K562 (cell line): Measurements from ENCODE around the gene VPS11. TPM values are rescaled to one million over a fixed set of nuclear protein-coding genes. Genes with fewer than 3 reads are reported as not detected.

ENCODE experiments used
- ADNP ChIP-seq: fragments of 200-800 bp; sonication (Bioruptor generic); IDR thresholded peaks from 2 replicates; pipeline ENCODE4 v1.6.1; 2016; ENCODE audit warnings: missing genetic modification characterization, missing compliant biosample characterization
- ARHGAP35 ChIP-seq: fragments of 450-650 bp; IDR thresholded peaks from 2 replicates; pipeline ENCODE4 v1.6.1; 2018; ENCODE audit not compliant: partially characterized antibody
- CHD7 ChIP-seq: fragments of 200-600 bp; sonication (generic); IDR thresholded peaks from one replicate; pipeline ENCODE4 v1.6.1; 2012; ENCODE audit warnings: mild to moderate bottlenecking, low read depth, low read length, inconsistent platforms
- DACH1 ChIP-seq: fragments of 450-650 bp; IDR thresholded peaks from 2 replicates; pipeline ENCODE4 v1.6.1; 2018; ENCODE audit not compliant: partially characterized antibody
- KAT7 ChIP-seq: sonication (generic); formaldehyde crosslinking; IDR thresholded peaks from 2 replicates; pipeline ENCODE4 v1.8.0; 2022; ENCODE audit warnings: missing genetic modification reagents, mild to moderate bottlenecking, borderline replicate concordance
- NELFE ChIP-seq: IDR thresholded peaks from 2 replicates; pipeline ENCODE4 v1.6.1; 2011; ENCODE audit warnings: mild to moderate bottlenecking; ENCODE audit not compliant: insufficient read depth, insufficient read length
- SMAD4 ChIP-seq: fragments of 250-450 bp; sonication (Bioruptor Pico); conservative IDR thresholded peaks from 2 replicates; pipeline ENCODE4 v1.8.0; 2021; ENCODE audit warnings: inconsistent platforms, mild to moderate bottlenecking, moderate library complexity
- SNAPC5 ChIP-seq: fragments of 250-450 bp; sonication (Bioruptor Pico); IDR thresholded peaks from 2 replicates; pipeline ENCODE4 v1.8.0; 2021; ENCODE audit warnings: moderate library complexity, mild to moderate bottlenecking, inconsistent platforms
- STAG1 ChIP-seq: sonication (generic); formaldehyde crosslinking; IDR thresholded peaks from 2 replicates; pipeline ENCODE4 v1.5.0; 2020; ENCODE audit warnings: missing genetic modification reagents, borderline replicate concordance
- SUPT5H ChIP-seq: fragments of 450-650 bp; IDR thresholded peaks from 2 replicates; pipeline ENCODE4 v1.6.1; 2016
- ZMIZ1 ChIP-seq, 2 experiments: fragments of 150-350 bp in 1 of 2; IDR thresholded peaks; 2 replicates each; pipeline ENCODE4 v1.6.1; 2012 to 2016; ENCODE audit warnings: low read depth in 2 of 2, low read length in 2 of 2, mild to moderate bottlenecking in 1 of 2, moderate library complexity in 1 of 2
- ZNF511 ChIP-seq: sonication (generic); formaldehyde crosslinking; IDR thresholded peaks from 2 replicates; pipeline ENCODE4 v1.8.0; 2022; ENCODE audit warnings: mild to moderate bottlenecking, missing genetic modification reagents
- ZNF583 ChIP-seq: fragments of 250-450 bp; sonication (Bioruptor Pico); IDR thresholded peaks from 2 replicates; pipeline ENCODE4 v1.4.0; 2020
- polyA plus RNA-seq, 8 experiments: library from polyadenylated mRNA; depleted of rRNA in 4 of 8; stranded (reverse) in 5 of 8; unstranded in 3 of 8; fragments of >200 nt; fragmentation: Nextera tagmentation in 2 of 8; fragmentation: Illumina TruSeq in 1 of 8; extraction: Ambion mirVana in 2 of 8; extraction: Trizol in 1 of 8; gene quantifications; 2 replicates each; pipeline versions ENCODE4 v1.2.1 to v1.2.3, GENCODE V29; 2011 to 2014; ENCODE audit warnings: inconsistent platforms in 1 of 8, missing spikeins in 1 of 8
- total RNA-seq, 7 experiments: library from RNA; depleted of rRNA in 6 of 7; stranded (reverse); fragments of >200 nt in 6 of 7; fragmentation: Illumina TruSeq in 2 of 7; extraction: Trizol in 2 of 7; gene quantifications; 2 replicates each; pipeline versions ENCODE4 v1.2.1 to v1.2.3, GENCODE V29; 2011 to 2021; ENCODE audit warnings: low replicate concordance in 1 of 7

VPS11 gene
- total and polyA plus RNA-seq, 9 of the 15 experiments (the other 6 are each of a cell fraction or from before 2014, with no cell fraction given), result 14.1 to 35.5 (median 27.5) TPM

- TF ChIP-seq ZMIZ1 (IDR thresholded peaks at IDR 0.05; ENCODE audit: low read depth in 2 of 2, low read length in 2 of 2) (peak in 1 of 2 experiments; percentile 96; a peak in 2 of 4 replicates), SNAPC5 (CRISPR knock-in tag) (no peak), STAG1 (no peak), ADNP (no peak), SUPT5H (peak; percentile 80), DACH1 (peak; percentile 91), KAT7 (CRISPR knock-in tag) (peak; percentile 88; the same call in 1 of the 2 replicates), SMAD4 (CRISPR knock-in tag) (peak; percentile 98), ZNF511 (CRISPR knock-in tag) (no peak), ARHGAP35 (no peak), ZNF583 (CRISPR knock-in tag) (no peak; the same call in 1 of the 2 replicates), CHD7 (no peak), NELFE (no peak)
Observed at GRCh38 chr11:119087747-119088241, 20.2 kb downstream of the VPS11 start (continued).
